HG02870 (cell line): ENCODE measurements around the gene MMP11.
A peak's percentile ranks its signal among the peaks of the same experiment; 100 is the strongest.

Experiments used
- ATAC-seq: cut with Tn5 transposase; IDR thresholded peaks from one replicate; pipeline ENCODE4 v1.9.1; 2021; ENCODE audit warnings: mild to moderate bottlenecking, moderate library complexity; ENCODE audit not compliant: unreplicated experiment

Gene MMP11

GRCh38 chr22:23779731-23780130 lies 7.1 kb downstream of the MMP11 start:
- no peak for ATAC-seq

DNA sequence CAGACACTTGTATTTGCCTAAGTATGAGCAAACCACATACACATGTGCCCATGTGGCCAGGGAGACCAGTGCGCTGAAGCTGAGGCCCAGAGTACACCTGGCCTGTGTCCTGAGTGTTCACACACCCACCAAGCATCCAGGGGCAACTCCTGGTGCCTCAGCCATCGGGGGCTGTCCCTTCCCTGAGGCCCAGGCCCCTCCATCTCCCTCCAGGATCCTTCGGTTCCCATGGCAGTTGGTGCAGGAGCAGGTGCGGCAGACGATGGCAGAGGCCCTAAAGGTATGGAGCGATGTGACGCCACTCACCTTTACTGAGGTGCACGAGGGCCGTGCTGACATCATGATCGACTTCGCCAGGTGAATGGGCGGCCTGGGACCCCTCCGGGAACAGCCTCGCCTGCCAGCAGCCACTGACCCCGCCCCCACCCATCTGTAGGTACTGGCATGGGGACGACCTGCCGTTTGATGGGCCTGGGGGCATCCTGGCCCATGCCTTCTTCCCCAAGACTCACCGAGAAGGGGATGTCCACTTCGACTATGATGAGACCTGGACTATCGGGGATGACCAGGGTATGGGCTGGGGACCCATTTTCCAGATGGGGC lies 7.6 kb downstream of the MMP11 start:
- no peak for ATAC-seq

DNA sequence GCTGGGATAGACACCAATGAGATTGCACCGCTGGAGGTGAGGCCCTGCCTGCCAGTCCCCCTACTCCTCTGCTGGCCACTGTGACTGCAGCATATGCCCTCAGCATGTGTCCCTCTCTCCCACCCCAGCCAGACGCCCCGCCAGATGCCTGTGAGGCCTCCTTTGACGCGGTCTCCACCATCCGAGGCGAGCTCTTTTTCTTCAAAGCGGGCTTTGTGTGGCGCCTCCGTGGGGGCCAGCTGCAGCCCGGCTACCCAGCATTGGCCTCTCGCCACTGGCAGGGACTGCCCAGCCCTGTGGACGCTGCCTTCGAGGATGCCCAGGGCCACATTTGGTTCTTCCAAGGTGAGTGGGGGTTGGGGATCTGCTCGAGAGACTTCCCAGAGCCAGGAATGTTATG lies 8.4 kb downstream of the MMP11 start:
- ATAC-seq, result no peak

DNA sequence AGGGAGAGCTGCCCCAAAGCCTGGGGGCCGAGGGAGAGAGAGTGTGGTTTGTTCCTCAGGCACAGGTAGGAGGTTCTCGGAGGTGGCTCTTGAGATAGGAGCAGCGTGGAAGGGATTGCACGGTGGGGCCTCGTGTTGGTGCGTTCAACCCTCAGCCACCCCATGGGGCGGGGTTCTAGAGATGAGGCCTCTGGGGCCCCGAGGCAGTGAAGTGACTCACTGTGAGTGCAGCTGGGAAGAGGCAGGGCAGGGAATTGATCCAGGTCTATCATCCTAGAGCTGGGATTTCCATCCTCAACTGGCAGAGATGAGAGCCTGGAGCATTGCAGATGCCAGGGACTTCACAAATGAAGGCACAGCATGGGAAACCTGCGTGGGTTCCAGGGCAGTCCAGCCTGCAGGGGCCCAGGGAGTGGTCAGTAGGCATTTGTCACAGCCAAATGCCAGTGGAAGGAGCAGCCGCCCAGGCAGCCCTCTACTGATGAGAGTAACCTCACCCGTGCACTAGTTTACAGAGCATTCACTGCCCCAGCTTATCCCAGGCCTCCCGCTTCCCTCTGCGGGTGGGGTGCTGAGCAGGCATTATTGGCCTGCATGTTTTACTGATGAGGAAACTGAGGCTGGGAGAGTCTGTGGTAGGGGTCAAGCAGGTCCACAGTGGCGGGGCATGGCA lies 9.0 kb downstream of the MMP11 start:
- no peak for ATAC-seq

DNA sequence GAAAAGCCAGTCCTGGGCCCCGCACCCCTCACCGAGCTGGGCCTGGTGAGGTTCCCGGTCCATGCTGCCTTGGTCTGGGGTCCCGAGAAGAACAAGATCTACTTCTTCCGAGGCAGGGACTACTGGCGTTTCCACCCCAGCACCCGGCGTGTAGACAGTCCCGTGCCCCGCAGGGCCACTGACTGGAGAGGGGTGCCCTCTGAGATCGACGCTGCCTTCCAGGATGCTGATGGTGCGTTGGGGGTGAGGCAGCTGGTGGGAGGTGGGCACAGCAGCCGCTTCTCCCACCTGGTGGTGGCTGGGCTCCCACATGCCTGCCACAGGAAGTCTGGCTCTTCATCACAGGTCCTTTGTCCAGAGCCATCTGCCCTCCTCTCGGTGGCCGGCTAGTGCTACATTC lies 9.6 kb downstream of the MMP11 start:
- no peak for ATAC-seq

GRCh38 chr22:23782703-23783102 lies 10.1 kb downstream of the MMP11 start:
- no peak for ATAC-seq

- ATAC-seq, result no peak
These were observed 10.9 kb downstream of the MMP11 start for GRCh38 chr22:23783265-23784150.

DNA sequence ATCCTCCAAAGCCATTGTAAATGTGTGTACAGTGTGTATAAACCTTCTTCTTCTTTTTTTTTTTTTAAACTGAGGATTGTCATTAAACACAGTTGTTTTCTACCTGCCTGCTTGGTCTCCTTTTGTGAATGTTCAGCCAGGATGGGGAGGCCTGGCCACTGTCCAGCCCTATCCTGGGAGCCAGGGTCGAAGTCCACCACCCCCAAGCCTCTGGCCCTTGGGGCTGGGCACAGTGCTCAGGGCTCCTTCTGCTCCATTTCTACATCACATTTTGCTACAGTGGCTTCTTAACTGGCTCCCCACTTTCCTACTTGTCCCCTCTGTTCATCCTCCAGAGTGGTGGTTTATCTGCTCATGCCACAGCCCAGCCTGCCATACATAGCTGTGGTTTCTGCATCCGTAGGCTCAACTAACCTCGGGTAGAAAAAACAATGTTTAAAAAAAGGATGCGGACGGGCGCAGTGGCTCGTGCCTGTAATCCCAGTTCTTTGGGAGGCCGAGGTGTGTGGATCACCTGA lies 11.6 kb downstream of the MMP11 start:
- no peak for ATAC-seq

DNA sequence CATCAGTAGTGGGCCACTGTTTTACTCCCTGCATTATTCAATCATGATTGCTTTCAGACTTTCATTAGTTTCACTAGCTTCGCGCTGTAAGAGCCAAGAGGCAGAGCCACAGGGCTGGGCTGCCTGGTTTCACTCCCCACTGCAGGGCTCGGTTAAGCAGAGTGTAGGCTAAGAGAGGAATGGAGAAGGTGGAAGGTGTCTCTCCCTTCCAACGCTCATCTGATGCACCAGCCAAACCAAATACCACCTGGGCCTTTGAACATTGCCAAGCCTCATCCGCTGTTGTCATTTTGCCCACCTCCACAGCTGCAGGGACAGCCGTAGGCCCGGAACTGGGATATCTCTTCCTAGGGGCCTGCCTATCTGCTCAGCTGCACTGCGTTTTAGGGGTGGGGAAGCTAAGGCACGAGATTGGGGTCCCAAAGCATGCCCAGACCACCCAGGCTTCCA lies 13.6 kb downstream of the MMP11 start:
- ATAC-seq, result no peak

GRCh38 chr22:23786752-23787599 lies 14.3 kb downstream of the MMP11 start, which contains the start of gene SMARCB1:
Gene SMARCB1 (plus strand): TSS chr22:23786966. CDS start chr22:23787170, 204 bp downstream.
- peak; percentile 71 for ATAC-seq

GRCh38 chr22:23787600-23787896 lies 14.9 kb downstream of the MMP11 start:
- ATAC-seq, result no peak

DNA sequence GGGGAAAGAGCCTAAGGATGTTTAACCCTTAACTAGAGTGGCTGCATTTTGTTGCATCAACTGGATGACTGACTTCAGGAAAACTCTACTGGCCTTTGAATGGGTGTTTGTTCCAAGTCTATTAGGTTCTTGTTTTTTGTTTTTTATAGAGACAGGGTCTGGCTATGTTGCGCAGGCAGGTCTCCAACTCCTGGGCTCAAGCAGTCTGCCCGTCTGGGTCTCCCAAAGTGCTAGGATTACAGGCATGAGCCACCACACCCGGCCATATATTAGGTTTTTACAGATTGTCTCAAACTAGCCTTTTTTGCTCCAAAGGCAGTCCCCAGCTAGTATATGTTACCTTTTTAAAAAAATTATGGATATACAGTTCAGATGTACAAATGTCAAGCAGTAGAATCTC lies 15.3 kb downstream of the MMP11 start:
- no peak for ATAC-seq

DNA sequence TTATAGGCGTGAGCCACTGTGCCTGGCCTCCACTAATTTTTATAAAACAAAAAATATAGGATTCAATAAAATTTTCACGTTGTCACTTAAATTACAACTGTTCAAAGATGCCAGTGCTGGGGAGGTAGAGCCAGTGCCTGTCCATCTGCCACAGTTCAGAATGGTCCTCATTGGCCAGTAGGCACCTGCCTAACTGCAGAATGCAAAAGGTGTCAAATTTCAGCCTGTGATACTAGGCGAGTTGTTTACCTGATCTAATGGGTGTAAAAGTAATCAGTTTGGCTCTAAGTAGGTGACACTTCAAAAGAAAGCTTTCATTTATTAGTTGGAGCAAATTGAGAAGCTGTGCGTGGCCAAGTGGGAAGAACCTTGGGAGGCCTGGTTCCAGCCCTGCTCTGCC lies 16.5 kb downstream of the MMP11 start:
- ATAC-seq, result no peak

DNA sequence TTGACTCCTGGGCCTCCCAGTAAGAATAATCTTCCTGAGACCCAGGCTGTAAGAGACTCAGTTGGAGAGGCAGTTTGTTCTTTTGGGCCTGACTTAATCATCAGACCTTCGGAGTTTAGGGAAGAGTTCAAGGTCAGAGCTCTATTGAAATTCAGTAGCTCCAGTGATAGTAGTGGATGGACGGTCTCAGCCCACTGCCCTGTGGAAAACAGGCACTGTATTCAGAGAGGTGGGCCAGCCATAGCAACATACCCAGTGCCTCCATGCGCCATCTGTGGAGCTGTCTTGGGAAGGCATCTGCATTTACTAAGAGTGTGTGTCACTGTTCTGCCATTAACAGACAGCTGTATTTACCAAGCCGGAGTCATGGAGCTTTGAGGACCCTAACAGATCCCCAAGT lies 17.0 kb downstream of the MMP11 start:
- no peak for ATAC-seq

DNA sequence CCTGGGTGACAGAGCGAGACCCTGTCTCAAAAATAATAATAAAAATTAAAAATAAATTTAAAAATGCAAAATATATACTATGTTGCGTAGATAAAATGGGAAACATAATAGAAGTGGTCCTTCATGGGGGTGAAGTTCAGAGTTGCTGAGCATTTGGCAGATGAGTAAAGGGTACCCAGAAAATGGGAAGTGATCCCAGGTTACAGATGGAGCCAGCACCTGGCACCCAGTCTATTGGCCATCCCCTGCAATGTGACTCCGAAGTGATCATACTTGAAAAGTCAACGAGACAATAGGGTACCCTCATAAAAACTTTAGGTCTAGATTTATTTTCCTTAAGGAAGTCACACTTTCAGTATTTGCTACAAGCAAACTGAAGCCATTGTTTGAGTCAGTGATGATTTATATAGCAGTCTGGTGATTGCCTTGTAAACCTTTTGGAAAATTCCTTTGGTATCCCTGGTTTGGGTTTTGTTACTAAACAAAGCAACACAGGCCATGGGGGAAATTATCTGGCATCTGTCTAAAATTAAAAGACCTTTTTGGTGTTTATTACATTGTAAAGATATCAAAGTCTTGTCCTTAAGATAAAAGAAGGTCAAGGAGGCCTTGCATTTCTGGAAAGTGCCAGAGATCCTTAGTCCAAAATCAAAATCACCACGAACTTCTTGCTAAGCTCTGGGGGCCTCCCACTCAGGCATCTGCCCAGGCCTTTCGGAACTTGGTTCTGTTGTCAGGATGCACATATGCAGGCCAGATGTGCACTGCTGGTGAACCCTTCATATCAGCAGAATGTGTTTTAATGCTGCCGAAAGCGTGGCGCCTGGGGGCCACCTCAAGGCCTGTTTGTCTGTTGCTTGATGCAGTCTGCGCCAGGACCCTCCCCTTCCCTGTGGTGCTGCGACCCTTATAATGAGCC lies 18.4 kb downstream of the MMP11 start:
- ATAC-seq, result no peak

GRCh38 chr22:23791738-23792645 lies 19.3 kb downstream of the MMP11 start:
- ATAC-seq, result no peak

- ATAC-seq, result no peak
These were observed 20.7 kb downstream of the MMP11 start for GRCh38 chr22:23793326-23793725.

DNA sequence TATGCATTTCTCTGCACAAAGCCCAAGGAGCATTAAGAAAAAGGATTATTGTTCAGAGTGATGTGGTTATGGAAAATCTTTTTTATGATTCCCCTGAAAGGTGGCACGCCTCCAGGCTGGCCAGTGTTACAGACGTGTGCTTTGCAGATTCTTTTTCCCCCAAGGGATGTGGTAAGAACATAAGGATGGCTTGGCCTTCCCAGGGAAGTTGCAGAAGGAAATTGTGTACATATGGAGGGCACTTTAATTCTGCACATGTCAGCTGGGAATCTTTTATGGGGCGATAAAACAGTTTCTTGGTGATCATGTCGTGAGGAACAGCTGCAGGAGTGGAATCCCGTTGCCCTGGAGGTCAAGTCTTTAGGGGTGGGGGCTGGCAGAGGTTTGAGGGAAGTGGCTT lies 23.8 kb downstream of the MMP11 start:
- ATAC-seq, result no peak
